GM21825 (cell line): Measurements from ENCODE around the gene MARK4.
"Not testable (repeated sequence)": the region's sequence is repeated elsewhere in the genome, so short reads cannot be mapped to it uniquely, and the experiment has no call there.

ENCODE experiments used
- ATAC-seq: cut with Tn5 transposase; IDR thresholded peaks from one replicate; pipeline ENCODE4 v1.9.1; 2021; ENCODE audit warnings: mild to moderate bottlenecking, moderate library complexity; ENCODE audit not compliant: unreplicated experiment

Gene MARK4

DNA sequence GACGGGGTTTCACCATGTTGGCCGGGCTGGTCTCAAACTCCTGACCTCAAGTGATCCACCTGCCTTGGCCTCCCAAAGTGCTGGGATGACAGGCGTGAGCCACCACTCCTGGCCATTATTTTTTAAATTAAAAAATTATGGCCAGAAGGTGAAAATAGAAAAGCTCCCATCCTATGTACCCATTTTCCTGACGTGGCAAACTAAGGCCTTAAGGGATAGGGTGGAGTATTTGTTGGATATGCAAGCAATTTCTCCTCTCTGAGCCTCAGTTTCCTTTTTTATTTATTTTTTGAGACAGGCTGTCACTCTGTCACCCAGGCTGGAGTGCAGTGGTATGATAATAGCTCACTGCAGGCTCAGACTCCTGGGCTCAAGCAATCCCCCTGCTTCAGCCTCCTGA, 83.8 kb downstream of the MARK4 start:
- ATAC-seq = not testable (repeated sequence)

- no peak for ATAC-seq
These were observed 85.7 kb downstream of the MARK4 start for GRCh38 chr19:45336696-45337251.

GRCh38 chr19:45339629-45340028, 88.6 kb downstream of the MARK4 start:
- ATAC-seq = no peak

GRCh38 chr19:45340232-45340898, 89.3 kb downstream of the MARK4 start, which contains the start of gene KLC3:
TSS of gene KLC3 (plus strand) at chr19:45340750. CDS start at chr19:45345542, 4,792 bp downstream.
- no peak for ATAC-seq

DNA sequence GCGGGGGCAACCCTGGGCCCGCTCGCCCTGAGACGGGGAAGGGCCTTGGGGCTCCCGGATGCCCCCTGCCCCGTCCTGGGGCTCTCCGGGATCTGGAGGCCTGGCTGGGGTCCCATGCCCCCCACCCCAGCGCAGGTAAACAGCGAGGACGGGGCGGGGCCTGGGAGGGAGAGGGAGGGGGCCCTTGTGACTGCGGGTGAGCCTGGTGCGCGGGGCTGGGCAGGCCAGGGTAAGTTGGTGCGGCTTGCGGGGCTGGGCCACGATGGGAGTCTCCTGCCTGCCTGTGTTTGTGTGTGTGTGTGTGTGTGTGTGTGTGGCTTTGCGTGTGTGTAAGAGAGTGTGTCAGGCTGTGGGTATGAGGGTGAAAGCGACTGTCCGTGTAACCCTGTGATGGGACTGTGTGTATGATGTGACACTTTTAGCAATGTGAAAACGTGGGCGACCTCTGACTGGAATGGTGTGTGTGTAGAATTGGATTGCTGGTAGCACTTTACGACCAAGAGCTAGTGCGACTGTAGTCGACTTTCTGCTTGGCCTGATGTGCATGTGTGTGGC, 89.9 kb downstream of the MARK4 start:
- ATAC-seq = no peak

DNA sequence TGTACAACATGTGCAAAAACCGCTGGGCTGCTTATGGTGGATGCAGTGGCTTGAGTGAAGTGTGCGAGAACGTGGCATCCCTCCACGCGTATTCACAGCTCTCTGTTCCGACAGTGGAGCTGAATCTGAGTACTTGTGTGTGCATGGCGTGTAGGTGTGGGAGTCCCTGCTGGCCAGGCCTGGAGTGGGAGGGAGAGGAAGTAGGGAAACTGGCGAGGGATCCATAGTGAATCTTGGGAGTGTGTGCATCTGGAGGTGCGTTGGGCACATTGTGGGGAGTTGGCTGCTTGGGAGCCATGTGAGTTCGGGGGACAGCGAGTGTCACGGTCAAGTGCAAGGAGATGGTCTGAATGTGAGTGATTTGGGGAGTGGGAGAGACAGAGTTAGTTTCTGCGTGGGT, 91.8 kb downstream of the MARK4 start:
- ATAC-seq = no peak

DNA sequence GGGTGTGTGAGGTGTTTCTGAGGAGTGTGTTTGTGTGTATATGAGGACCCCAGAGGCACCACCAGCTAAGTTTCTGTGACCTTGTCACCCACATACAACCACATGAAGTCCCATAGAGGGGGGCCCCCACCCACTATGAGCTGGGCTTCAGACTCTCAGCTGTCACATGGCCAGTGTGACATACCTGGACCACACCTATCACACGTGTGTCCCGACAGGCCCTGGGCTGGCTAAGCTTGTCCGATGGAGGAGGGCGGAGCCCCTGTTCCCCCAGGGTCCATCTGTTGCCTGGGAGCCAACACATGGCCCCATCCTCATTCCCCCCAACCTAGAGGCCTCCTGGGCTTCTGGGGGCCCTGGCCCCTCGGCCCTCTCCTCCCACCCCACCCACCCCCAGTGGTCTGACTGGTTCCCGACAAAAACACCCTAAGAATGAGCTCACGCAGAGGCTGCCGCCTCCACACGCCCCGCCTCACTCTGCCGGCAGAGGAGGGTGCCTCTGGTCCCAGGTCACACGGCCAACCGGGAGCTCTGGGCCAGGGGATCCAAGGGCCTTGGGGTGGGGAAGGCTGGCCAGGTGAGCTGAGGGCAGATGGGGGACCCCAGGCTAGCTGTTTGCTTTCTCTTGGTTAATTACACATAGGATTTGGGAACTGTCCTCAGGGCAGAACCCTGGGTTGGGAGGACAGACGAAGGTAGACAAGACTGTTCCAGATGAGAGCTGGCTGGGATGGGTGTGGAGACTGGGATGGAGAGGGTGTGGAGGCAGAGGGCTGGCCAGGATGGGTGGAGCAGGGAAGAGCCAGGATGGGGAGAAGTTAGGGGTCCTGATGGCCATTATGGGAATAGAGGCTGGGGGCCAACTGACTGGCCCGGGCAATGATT, 93.8 kb downstream of the MARK4 start:
- no peak for ATAC-seq

GRCh38 chr19:45345506-45345860, 94.4 kb downstream of the MARK4 start:
- ATAC-seq = no peak

DNA sequence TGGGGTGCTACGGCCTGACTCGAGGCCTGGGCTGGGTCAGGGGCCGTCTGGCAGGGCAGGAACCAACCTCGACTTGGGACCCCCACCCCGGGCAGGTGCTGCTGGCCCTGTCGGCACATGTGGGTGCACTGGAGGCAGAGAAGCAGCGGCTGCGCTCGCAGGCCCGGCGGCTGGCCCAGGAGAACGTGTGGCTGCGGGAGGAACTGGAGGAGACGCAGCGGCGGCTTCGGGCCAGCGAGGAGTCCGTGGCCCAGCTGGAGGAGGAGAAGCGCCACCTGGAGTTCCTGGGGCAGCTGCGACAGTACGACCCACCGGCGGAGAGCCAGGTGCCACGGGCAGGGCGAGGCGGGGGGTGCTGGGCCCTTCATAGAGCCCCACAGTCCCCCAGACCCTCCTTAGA, 95.4 kb downstream of the MARK4 start:
- no peak for ATAC-seq

DNA sequence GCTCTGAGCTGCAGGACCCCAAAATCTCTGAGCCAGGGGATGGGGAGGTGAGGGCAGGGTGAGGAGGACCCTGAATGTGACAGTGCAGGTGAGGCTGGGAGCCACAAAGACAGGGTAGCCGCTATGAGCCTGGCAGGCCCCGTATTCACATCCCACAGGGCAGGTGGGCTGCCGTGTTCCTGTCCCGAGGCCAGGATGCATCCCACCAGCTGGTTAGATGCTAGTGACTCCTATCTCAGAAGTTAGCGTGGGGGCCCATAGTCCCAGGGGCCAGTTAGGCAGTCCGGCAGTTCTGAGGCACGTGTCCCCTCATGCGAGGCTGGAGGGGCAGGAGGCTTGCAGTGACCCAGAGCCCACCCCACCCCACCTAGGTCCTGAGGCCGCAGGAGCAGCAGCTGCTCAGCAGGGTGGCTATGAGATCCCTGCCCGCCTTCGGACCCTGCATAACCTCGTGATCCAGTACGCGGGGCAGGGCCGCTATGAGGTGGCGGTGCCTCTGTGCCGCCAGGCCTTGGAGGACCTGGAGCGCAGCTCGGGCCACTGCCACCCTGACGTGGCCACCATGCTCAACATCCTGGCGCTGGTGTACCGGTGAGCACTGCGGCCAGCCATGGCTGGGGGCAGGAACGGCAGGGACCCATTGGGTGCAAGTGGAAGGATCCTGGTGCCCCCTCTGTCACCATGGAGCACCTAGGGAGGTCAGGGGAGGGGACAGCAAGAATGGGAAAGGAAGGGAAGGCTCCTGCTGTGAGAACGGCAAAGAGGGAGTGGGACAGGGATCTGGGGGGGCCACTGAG, 96.7 kb downstream of the MARK4 start:
- no peak for ATAC-seq

DNA sequence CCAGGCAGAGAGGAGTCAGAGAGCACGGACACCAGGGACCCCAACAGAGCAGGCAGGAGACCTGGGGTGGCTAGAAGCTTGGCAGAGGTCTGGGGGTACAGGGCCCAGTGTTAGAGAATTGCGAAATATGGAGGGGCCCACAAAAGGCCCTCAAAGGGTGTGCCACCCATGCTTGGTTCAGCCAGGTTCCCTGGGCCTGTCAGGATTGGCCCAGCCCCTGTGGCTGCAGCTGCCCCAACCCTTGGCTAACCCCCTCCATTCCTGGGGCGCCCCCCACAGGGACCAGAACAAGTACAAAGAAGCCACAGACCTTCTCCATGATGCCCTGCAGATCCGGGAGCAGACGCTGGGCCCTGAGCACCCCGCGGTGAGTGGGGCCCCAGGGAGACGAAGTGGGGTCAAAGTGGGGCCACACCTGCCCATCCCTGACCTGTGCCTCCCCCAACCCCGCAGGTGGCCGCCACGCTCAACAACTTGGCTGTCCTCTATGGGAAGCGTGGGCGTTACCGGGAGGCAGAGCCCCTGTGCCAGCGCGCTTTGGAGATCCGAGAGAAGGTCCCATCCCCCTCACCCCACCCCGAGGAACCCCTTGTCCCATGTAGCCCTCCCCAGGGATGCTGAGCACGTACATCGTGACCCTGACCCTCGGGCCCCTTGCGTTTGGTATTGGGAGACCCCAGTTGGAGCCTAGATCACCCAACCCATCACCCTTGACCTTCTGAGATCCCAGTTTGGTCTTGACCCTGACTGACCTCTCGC, 97.5 kb downstream of the MARK4 start:
- no peak for ATAC-seq

DNA sequence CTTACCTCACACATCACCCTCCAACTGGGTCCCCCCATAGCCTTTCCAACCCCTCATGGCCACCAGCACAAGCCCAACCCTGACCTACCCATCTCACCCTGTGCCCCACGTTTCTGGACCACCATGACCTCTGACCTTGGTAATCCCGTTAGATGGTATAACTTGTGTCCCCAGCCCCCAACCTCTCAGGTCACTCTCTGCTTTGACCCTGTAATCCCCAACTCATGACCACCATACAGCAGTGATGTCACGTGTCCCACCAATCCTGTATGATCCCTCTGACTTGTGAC, 98.0 kb downstream of the MARK4 start:
- ATAC-seq = no peak

GRCh38 chr19:45349430-45349941, 98.4 kb downstream of the MARK4 start:
- ATAC-seq = no peak

- no peak for ATAC-seq
These were observed 99.5 kb downstream of the MARK4 start for GRCh38 chr19:45350477-45351058.

- no peak for ATAC-seq
These were observed 100.4 kb downstream of the MARK4 start for GRCh38 chr19:45351401-45351952.

DNA sequence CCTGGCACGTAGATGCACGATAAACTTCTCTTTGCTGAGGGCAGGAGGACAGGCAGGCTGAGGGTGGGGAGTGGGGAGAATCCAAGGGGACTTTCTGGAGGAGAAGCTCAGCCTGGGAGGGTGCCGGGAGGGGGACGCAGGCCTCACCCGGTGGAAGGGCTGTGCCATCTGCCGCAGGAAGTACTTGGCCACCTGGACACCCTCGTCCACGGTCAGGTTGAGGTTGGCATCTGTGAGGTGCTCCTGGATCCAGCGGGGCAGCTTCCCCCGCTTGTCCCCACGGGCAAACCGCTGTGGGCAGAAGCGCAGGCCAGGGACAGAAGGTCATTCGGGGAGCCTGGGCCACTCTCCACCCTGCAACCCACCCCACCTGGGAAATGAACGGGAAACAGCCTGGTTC, 101.0 kb downstream of the MARK4 start:
- no peak for ATAC-seq

DNA sequence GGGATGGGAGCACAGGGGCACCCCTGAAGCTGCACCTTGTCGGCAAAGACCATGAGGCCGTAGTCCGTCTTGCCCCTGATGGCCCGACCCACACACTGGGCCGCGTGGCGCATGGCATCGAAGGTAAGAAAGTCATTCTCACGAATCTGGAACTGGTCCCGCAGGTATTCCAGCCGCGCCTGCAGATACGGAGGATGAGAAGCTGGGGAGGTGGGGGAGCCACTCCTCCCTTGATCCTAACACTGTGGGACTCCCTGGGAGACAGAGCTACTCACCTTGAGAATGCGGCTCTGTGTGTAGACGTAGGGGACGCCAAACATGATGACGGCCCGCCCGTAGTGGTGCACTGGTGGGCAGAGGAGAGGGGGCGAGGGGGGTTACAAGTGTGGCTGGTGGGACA, 101.4 kb downstream of the MARK4 start:
- ATAC-seq = no peak

- no peak for ATAC-seq
These were observed 102.1 kb downstream of the MARK4 start for GRCh38 chr19:45352914-45353796.
